Stomach smooth muscle (tissue), 2 donors: ENCODE measurements around the gene FMN2.

ENCODE experiments used
- H3K27ac ChIP-seq: one replicate; pipeline ENCODE4 v1.7.0; 2013; ENCODE audit warnings: mild to moderate bottlenecking, low read length, inconsistent platforms
- H3K27me3 ChIP-seq, 2 donors: one replicate each; pipeline ENCODE4 v1.7.0; 2013; ENCODE audit warnings: low read length in 2 of 2; ENCODE audit not compliant: insufficient read depth in 2 of 2, control insufficient read depth in 1 of 2
- H3K36me3 ChIP-seq, 2 donors: one replicate each; pipeline ENCODE4 v1.7.0; 2013; ENCODE audit warnings: low read length in 2 of 2; ENCODE audit not compliant: control insufficient read depth in 2 of 2, insufficient read depth in 2 of 2
- H3K4me1 ChIP-seq: one replicate; pipeline ENCODE4 v1.7.0; 2013; ENCODE audit warnings: low read length; ENCODE audit not compliant: control insufficient read depth, insufficient read depth
- H3K4me3 ChIP-seq, 2 donors: one replicate each; pipeline ENCODE4 v1.7.0; 2013; ENCODE audit warnings: low read length in 2 of 2
- H3K9ac ChIP-seq, 2 donors: one replicate each; pipeline ENCODE4 v1.7.0; 2013; ENCODE audit warnings: low read length in 2 of 2, mild to moderate bottlenecking in 1 of 2
- H3K9me3 ChIP-seq, 2 donors: one replicate each; pipeline ENCODE4 v1.7.0; 2013; ENCODE audit warnings: low read length in 2 of 2; ENCODE audit not compliant: control insufficient read depth in 2 of 2
- donor health status: healthy.
- donor health status: Pancreatic carcinoma.

FMN2 gene

DNA sequence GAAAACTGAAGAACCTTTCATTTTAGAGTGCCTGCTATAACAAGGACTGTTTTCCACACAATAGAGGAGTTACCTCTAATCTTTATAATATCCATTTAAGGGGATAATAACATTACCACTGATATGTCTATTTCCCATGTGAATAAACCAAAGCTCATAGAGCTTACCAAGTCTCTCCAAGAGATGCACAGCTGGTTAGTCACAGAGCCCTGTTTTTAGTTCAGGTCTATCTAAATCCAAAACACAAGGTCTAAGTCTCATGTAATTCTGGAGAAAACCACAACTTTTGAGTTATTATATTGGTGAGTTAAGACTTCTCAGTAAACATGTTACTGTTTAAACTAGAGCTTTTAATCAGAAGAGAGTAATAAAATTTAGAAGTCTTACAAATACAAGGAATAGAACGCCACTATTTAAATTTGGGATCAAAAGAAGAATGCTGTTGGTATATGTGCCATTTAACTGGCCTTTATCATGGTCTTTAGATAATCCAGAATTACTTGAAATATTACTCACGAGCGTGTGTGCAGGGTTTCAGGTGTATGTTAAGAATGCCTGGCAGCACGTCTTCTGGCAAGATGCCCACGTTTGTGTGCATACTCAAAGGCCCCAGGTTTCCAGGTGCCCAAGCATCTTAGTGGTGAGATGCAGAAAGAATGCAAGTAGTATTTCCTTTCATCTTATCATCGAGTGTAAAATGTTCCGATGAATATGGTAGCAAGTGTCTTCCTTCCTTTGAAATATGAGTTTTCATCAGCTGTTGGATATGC, 190.6 kb downstream of the FMN2 start:
- no peak overlapping the region for H3K27ac ChIP-seq
- H3K4me1 ChIP-seq: no peaks in the 10 kb centered on the region
- H3K9ac ChIP-seq: no peak overlapping the region
- no peak overlapping the region for H3K4me3 ChIP-seq
- peaks cover 0 to 3% of the 10 kb centered on the region in 2 donors for H3K9me3 ChIP-seq
- no peaks in the 10 kb centered on the region for H3K36me3 ChIP-seq
- no peaks in the 10 kb centered on the region for H3K27me3 ChIP-seq

DNA sequence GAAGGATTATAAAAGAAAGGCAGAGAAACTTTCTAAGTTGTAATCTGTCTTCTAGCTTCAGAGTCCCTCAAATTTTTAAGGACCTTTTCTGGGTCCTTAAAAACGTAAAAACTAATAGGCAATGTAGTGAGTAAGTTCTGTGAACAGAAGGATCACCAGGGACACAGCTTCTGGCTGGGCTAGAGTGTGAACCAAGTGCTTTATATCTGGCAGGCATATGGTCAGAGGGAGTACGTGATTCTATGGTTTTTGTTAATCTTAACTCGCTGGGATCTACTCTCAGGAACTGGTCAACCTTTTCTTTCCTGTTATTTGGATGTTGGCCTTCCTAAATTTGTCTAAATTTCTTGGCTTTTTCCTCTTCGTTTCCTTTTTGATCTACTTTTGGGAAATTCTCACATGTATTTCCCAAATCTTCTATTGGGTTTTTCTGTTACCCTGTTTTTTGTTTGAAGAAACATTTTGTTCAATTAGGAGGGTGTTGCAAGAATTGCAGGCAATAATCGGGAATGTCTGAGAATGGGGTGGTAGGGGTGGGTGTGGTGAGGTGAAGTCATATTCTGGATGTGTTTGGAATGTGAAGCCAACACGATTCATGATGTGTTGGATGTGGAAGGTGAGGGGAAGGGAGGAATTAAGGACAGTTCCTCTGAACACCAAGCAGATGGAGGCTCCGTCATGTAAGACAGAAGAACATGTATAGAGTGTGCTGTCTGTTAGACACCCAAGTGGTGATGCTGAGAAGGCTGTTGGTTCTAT, 193.2 kb downstream of the FMN2 start:
- no peak overlapping the region for H3K27ac ChIP-seq
- H3K27me3 ChIP-seq: no peaks in the 10 kb centered on the region
- no peaks in the 10 kb centered on the region for H3K36me3 ChIP-seq
- H3K9ac ChIP-seq: no peak overlapping the region
- peaks cover 0 to 3% of the 10 kb centered on the region in 2 donors for H3K9me3 ChIP-seq
- H3K4me3 ChIP-seq: no peak overlapping the region
- no peaks in the 10 kb centered on the region for H3K4me1 ChIP-seq

DNA sequence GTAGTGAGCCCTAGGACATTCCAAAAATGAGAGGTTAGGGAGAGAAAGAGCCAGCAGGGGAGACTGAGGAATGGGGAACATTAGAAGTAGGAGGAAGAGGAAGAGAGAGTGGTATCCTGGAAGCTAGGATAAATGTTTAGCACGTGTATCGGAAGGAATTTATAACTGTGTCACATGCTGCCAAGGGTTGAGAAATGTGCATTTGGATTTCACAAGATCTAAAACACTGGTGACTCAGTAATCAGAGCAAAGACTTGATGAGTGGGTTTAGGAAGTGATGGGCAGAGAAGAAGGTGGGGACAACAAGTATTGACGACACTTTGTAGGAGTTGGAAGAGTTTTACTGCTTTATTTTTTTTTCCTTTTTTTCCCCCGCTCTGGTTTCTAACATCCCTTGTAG, 193.9 kb downstream of the FMN2 start:
- no peak overlapping the region for H3K9ac ChIP-seq
- no peaks in the 10 kb centered on the region for H3K36me3 ChIP-seq
- peaks cover 0 to 3% of the 10 kb centered on the region in 2 donors for H3K9me3 ChIP-seq
- H3K27me3 ChIP-seq: no peaks in the 10 kb centered on the region
- no peak overlapping the region for H3K27ac ChIP-seq
- H3K4me3 ChIP-seq: no peak overlapping the region
- no peaks in the 10 kb centered on the region for H3K4me1 ChIP-seq

DNA sequence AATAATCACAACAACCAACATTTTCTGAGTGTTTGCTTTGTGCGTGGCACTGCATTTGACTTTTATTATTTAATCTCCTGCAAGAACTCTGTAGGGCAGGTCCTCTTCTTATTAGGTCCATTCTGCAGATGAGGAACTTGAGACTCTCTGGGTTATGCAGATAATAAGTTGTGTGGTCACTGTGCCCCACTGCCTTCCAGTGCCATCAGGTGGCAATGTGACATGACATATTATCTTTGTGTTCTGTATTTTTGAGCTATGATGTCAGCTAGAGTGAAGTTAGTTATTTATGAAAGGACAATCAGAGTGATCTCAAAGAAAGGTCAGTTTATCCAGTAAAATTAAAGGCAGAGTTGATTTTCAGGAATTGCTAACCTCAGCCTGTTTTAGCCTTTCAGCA, 196.0 kb downstream of the FMN2 start:
- Histone ChIP-seq H3K27ac (no peak overlapping the region), H3K4me3 (no peak overlapping the region), H3K27me3 (no peaks in the 10 kb centered on the region), H3K36me3 (no peaks in the 10 kb centered on the region), H3K9ac (no peak overlapping the region), H3K4me1 (no peaks in the 10 kb centered on the region), H3K9me3 (peaks cover 0 to 3% of the 10 kb centered on the region in 2 donors)

DNA sequence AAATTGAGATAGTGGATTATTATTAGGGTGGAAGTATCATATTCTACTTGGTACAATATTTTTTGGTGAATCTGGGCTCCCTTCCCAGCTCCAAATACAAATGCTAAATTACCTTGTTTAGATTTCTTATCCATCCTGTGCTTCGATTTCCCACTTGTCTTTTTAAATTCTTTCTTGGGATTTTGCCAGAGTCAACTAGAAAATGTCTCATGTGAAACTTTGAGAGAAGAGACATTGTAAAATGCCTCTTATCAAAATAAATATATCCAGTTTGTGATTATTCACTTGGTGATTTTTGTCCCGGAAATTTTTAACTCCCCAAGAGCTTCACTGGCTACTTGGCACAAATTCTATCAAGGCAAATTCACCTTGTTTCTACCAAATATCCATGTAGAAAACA, 202.0 kb downstream of the FMN2 start:
- H3K36me3 ChIP-seq: no peaks in the 10 kb centered on the region
- no peak overlapping the region for H3K9ac ChIP-seq
- no peaks in the 10 kb centered on the region for H3K4me1 ChIP-seq
- H3K4me3 ChIP-seq: no peak overlapping the region
- H3K9me3 ChIP-seq: no peaks in the 10 kb centered on the region
- H3K27me3 ChIP-seq: no peaks in the 10 kb centered on the region
- H3K27ac ChIP-seq: no peak overlapping the region

DNA sequence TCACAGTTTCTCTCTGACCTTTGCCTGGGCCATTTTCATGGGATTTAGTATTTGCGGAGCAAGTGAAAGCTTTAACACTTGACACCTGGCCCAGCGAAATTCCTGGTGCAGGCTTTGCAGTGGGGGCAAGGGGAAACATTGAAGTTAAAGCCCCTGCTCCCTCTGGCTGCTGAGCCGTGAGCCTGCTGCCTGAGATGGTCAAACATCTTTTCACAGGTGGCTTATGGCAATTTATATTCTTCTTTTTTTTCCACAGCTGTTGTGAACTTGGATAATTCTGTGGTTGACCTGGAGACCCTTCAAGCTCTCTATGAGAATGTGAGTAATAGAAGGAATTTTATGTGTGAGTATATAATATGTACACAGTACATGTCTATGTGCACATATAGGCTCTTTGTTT, 202.9 kb downstream of the FMN2 start:
- Histone ChIP-seq H3K4me3 (no peak overlapping the region), H3K9me3 (no peaks in the 10 kb centered on the region), H3K27me3 (no peaks in the 10 kb centered on the region), H3K36me3 (no peaks in the 10 kb centered on the region), H3K4me1 (no peaks in the 10 kb centered on the region), H3K27ac (no peak overlapping the region), H3K9ac (no peak overlapping the region)

DNA sequence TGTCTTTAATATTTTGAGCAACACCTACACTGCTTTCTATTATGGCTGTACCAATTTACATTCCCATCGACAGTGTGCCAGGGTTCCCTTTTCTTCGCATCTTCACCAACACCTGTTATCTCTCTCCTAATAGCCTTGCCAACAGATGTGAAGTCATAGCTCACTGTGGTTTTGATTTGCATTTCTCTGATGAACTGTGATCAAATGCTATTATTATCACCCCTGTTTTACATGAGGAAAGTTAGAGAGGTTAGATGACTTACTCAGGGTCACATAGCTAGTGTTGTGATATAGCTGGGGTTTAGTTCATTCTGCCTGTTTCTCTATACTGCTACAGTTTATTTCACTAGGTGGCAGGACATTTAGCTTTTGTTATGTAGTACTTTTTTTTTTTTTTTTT, 204.1 kb downstream of the FMN2 start:
- Histone ChIP-seq H3K9me3 (no peaks in the 10 kb centered on the region), H3K4me1 (no peaks in the 10 kb centered on the region), H3K9ac (no peak overlapping the region), H3K27ac (no peak overlapping the region), H3K36me3 (no peaks in the 10 kb centered on the region), H3K4me3 (no peak overlapping the region), H3K27me3 (no peaks in the 10 kb centered on the region)

DNA sequence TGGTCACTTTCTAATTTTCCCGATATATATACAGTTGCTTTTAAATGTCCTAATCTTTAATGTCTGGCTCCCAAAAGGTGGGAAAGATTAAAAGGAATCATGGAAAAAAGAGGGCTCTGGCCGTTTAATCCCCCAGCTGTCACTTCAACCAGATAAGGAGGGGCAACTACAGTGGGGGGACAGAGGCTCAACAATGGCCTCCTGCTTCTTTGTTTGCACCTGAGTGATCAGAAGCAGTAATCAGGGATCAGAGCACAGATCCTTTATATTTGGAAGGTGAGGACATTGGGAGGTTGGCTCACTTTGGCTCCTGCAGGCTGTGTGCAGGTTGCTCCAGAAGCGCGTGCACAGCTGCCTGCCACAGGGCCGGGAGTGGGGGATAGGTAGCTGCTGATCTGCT, 212.8 kb downstream of the FMN2 start:
- H3K9me3 ChIP-seq: no peaks in the 10 kb centered on the region
- H3K4me1 ChIP-seq: no peaks in the 10 kb centered on the region
- no peak overlapping the region for H3K4me3 ChIP-seq
- H3K36me3 ChIP-seq: no peaks in the 10 kb centered on the region
- no peak overlapping the region for H3K27ac ChIP-seq
- H3K9ac ChIP-seq: no peak overlapping the region
- H3K27me3 ChIP-seq: no peaks in the 10 kb centered on the region

DNA sequence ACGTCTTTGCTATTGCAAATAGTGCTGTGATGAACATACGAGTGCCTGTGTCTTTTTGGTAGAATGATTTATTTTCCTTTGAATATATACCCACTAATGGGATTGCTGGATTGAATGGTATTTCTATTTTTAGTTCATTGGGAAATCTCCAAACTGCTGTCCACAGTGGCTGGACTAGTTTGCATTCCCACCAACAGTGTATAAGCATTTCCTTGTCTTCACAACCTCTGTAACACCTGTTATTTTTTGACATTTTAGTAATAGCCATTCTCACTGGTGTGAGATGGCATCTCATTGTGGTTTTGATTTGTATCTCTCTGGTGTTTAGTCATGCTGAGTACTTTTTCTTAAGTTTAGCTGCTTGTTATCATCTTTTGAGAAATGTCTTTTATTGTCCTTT, 215.0 kb downstream of the FMN2 start:
- Histone ChIP-seq H3K4me3 (no peak overlapping the region), H3K4me1 (no peaks in the 10 kb centered on the region), H3K9ac (no peak overlapping the region), H3K27ac (no peak overlapping the region), H3K27me3 (no peaks in the 10 kb centered on the region), H3K36me3 (no peaks in the 10 kb centered on the region), H3K9me3 (no peaks in the 10 kb centered on the region)

DNA sequence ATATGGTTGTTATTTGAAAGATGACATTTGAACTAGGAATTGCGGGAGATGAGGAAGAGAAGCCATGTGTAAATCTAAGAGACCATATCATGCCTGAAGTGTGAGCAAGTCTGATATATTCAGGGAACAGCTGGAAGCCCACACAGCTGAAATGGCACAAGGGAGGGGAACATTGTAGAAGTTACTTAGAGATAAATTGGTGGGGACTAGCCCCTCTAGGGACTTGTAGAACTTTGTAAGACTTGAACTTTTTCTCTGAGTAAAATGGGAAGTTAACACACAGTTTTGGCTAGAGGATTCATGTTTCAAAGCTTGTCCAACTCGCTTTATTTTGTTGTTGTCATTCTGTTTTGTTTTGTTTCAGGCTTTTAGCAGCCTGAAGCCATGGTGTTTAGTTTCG, 216.4 kb downstream of the FMN2 start:
- H3K36me3 ChIP-seq: no peaks in the 10 kb centered on the region
- no peak overlapping the region for H3K9ac ChIP-seq
- no peaks in the 10 kb centered on the region for H3K9me3 ChIP-seq
- no peak overlapping the region for H3K4me3 ChIP-seq
- no peaks in the 10 kb centered on the region for H3K4me1 ChIP-seq
- H3K27me3 ChIP-seq: no peaks in the 10 kb centered on the region
- H3K27ac ChIP-seq: no peak overlapping the region

DNA sequence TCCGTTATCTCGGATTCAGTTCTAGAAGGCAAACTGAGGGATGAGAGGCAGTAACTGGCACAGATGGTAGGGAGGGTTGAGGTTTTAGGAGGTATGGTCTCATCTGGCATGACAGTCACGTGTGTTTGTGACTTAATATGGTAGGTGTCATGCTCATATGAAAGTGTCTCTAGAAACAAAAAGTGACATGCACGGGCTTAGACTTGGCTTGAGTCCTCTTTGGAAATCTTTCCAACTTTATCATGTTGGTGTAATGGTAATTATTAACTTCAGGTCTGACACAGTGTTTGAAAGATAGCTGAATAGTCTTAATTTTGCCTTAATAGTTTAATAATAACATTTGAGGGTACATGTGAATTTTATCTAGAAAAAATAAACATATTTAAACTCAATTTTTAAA, 218.1 kb downstream of the FMN2 start:
- no peak overlapping the region for H3K4me3 ChIP-seq
- no peaks in the 10 kb centered on the region for H3K36me3 ChIP-seq
- no peaks in the 10 kb centered on the region for H3K4me1 ChIP-seq
- H3K9me3 ChIP-seq: no peaks in the 10 kb centered on the region
- no peak overlapping the region for H3K27ac ChIP-seq
- H3K9ac ChIP-seq: no peak overlapping the region
- no peaks in the 10 kb centered on the region for H3K27me3 ChIP-seq
